Right lobe of liver (tissue), 6 donors: ENCODE measurements around the gene BCO1. TPM values are rescaled to one million over a fixed set of nuclear protein-coding genes. Genes with fewer than 3 reads are reported as not detected.

Experiments used
- ATAC-seq, 4 donors: fragments of 200-7000 bp; cut with Tn5 transposase; one replicate each; pipeline ENCODE4 v1.9.1; 2020; ENCODE audit warnings: mild to moderate bottlenecking in 4 of 4, moderate library complexity in 4 of 4
- DNase-seq, 3 donors: peaks; one replicate each; pipeline ENCODE4 v3.0.0-alpha.2; 2020
- H3K27ac ChIP-seq, 3 donors: fragments of 200-600 bp; one replicate each; pipeline ENCODE4 v1.8.0; 2022
- H3K27me3 ChIP-seq, 2 donors: fragments of 200-600 bp; one replicate each; pipeline ENCODE4 v1.8.0; 2022
- H3K36me3 ChIP-seq, 4 donors: fragments of 200-600 bp; sonication (generic) in 1 of 4; one replicate each; pipeline versions ENCODE4 v1.5.1 to v1.8.0; 2017 to 2022; ENCODE audit warnings: control low read depth in 1 of 4
- H3K4me1 ChIP-seq, 4 donors: fragments of 200-600 bp; sonication (generic) in 1 of 4; one replicate each; pipeline versions ENCODE4 v1.5.1 to v1.8.0; 2017 to 2022; ENCODE audit warnings: control low read depth in 1 of 4
- H3K4me3 ChIP-seq, 3 donors: fragments of 200-600 bp; one replicate each; pipeline ENCODE4 v1.8.0; 2022
- H3K9me3 ChIP-seq, 4 donors: fragments of 200-600 bp; sonication (generic) in 1 of 4; one replicate each; pipeline versions ENCODE4 v1.5.1 to v1.8.0; 2017 to 2022; ENCODE audit warnings: control low read depth in 1 of 4
- POLR2A ChIP-seq: fragments of 450-650 bp; IDR thresholded peaks from one replicate; pipeline ENCODE4 v1.6.1; 2017; ENCODE audit warnings: antibody characterized with exemption, mild to moderate bottlenecking
- WGBS: methylation state at CpG from one replicate; pipeline ENCODE4 v1.1.6; 2018; ENCODE audit warnings: low coverage, low lambda C conversion rate; ENCODE audit not compliant: insufficient coverage; ENCODE audit errors: missing lambda C conversion rate; 5-methylcytosine and 5-hydroxymethylcytosine counted together
- intact Hi-C, 2 donors: fragments of 100-400 bp; cut with DNase I; formaldehyde crosslinking; loops; one replicate each; pipeline versions ENCODE4 v1.11.2 to v1.14.1; 2022
- total RNA-seq, 6 experiments: library from RNA; depleted of rRNA in 2 of 6; stranded (reverse); fragments of >200 nt in 2 of 6; fragmentation: NEBNext Ultra II Directional in 3 of 6; extraction: Animal tissue kit (Norgen Biotek cat#: 25700) in 3 of 6; gene quantifications; one replicate each; pipeline versions ENCODE4 v1.1.0 to v1.2.4, GENCODE V29; 2016 to 2023
- TF ChIP-seq, protein P1 (sequence below), 4 donors: fragments of 200-600 bp in 3 of 4; fragments of 450-650 bp in 1 of 4; IDR thresholded peaks; one replicate each; pipeline versions ENCODE4 v1.5.1 to v1.8.0; 2016 to 2022; ENCODE audit warnings: antibody characterized with exemption in 4 of 4, mild to moderate bottlenecking in 2 of 4
- donor health status: DM: no; HTN: yes; CAD: no.
- donor health status: DM: no; HTN: no; CAD: no.
- donor health status: DM: no; HTN: no; CAD: no.
- donor health status: DM: no; HTN: yes; CAD: no.
- donor health status: DM: no; HTN: yes; CAD: no.

Gene BCO1
- total RNA-seq, 6 experiments from 2014 or later: 0.11 to 0.55 (median 0.31) TPM; not detected in 1

- no peak overlapping the region for H3K27ac ChIP-seq
- no peaks in the 10 kb centered on the region for H3K36me3 ChIP-seq
- no peak for TF ChIP-seq POLR2A
- TF ChIP-seq, protein P1, sequence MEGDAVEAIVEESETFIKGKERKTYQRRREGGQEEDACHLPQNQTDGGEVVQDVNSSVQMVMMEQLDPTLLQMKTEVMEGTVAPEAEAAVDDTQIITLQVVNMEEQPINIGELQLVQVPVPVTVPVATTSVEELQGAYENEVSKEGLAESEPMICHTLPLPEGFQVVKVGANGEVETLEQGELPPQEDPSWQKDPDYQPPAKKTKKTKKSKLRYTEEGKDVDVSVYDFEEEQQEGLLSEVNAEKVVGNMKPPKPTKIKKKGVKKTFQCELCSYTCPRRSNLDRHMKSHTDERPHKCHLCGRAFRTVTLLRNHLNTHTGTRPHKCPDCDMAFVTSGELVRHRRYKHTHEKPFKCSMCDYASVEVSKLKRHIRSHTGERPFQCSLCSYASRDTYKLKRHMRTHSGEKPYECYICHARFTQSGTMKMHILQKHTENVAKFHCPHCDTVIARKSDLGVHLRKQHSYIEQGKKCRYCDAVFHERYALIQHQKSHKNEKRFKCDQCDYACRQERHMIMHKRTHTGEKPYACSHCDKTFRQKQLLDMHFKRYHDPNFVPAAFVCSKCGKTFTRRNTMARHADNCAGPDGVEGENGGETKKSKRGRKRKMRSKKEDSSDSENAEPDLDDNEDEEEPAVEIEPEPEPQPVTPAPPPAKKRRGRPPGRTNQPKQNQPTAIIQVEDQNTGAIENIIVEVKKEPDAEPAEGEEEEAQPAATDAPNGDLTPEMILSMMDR (IDR thresholded peaks at IDR 0.05): no peak
Measured at GRCh38 chr16:81316176-81316496, 77.6 kb downstream of the BCO1 start.

DNA sequence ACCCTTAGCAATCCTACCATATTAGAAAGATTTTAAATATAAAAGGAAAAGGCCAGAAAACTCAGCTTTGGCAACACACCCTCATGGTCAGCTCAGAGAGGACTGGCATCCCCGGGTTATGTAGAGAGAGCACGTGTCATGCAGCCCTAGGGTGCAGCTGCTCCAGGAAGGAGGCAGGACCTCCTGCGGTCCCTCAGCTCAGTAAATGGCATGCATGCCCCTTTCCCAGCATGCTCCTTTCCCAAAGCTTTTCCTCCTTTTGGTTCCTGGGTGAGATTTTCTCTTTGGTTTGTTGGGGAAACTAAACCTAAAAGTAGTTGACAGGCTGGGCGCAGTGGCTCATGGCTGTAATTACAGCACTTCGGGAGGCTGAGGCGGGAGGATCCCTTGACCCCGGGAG, 80.2 kb downstream of the BCO1 start:
- Histone ChIP-seq H3K4me1 (peaks cover 0 to 12% (median 6%) of the 10 kb centered on the region in 4 donors), H3K4me3 (no peak overlapping the region), H3K27me3 (no peaks in the 10 kb centered on the region), H3K9me3 (no peaks in the 10 kb centered on the region), H3K36me3 (no peaks in the 10 kb centered on the region), H3K27ac (no peak overlapping the region)
- intact Hi-C loops: no loop called here
- no peak for TF ChIP-seq POLR2A
- TF ChIP-seq, protein P1 (IDR thresholded peaks at IDR 0.05): no peak
- ATAC-seq (no peak), DNase-seq (no peak)
- 96% methylated on average over 5 of the region's 7 CpGs for whole genome bisulfite sequencing

More at GRCh38 chr16:81316176-81316496, 77.6 kb downstream of the BCO1 start:
- DNase-seq (no peak), ATAC-seq (no peak)
- Histone ChIP-seq H3K4me3 (peak overlapping the region; percentile 77 to 93 (median 83)), H3K27me3 (no peaks in the 10 kb centered on the region), H3K9me3 (no peaks in the 10 kb centered on the region), H3K4me1 (peaks cover 0 to 14% (median 7%) of the 10 kb centered on the region in 4 donors)
- 52% methylated on average over 5 of the region's 5 CpGs for WGBS
- intact Hi-C loops: no loop called here

DNA sequence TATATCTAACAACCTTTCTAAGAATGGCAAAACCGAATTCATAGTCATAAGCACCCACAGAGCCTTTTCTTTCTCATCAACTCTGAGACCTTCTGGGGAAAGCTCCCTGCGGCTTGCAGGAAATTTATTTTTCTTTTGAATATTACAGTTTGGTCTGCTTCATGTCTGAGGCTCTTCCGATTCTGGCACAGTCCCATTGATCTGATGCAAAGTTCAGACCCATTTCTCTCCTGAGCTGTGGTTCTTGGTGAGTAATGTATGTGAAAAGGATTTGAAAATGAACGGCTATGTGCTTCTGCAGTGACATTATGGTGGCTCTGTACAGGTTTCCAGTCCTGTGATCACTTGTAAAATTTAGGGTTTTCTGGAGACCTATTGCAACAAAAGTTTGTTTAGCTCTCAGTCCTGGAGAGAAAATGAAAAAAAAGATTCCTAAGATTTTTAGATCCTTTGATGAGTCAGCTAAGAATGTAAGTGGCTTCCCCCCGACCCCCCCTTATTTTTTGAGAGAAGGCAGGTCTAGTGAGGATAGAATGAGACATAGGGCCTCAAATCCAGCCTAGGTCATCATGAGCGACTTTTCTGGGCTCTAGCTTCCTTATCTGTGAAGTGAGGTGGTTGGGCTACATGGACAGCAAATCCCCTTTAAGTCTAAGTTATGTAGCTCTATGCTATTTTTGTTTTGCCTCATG, 80.9 kb downstream of the BCO1 start:
- Histone ChIP-seq H3K27me3 (no peaks in the 10 kb centered on the region), H3K4me3 (no peak overlapping the region), H3K27ac (no peak overlapping the region), H3K9me3 (no peaks in the 10 kb centered on the region), H3K36me3 (no peaks in the 10 kb centered on the region), H3K4me1 (peaks cover 0 to 9% (median 4%) of the 10 kb centered on the region in 4 donors)
- intact Hi-C loops: no loop called here
- no peak for DNase-seq
- no peak for TF ChIP-seq POLR2A
- TF ChIP-seq, protein P1 (IDR thresholded peaks at IDR 0.05): no peak
- WGBS: 66% methylated on average over 6 of the region's 6 CpGs
- no peak for ATAC-seq

DNA sequence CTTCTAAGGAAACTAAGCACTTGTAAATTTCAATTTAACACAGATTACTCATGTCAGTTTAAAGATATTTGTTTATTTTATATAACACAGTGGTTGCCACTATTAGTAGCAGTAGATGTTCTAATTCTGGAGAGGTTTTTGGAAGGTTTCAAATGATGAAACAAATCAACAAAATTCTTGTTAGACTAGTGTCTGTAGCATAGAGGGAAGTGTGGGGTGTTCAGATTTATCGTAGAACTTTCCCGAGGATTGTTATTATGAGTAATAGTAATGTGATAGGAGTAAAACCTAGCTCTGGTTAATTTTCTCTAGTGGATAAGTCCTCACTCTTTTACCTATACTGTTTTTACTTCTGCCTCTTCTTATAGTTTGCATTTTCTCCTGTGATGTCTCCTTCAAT, 82.5 kb downstream of the BCO1 start:
- ATAC-seq (no peak), DNase-seq (no peak)
- intact Hi-C loops: no loop called here
- H3K9me3 ChIP-seq: no peaks in the 10 kb centered on the region
- no peak for TF ChIP-seq POLR2A
- TF ChIP-seq, protein P1 (IDR thresholded peaks at IDR 0.05): no peak
- WGBS: 100% methylated on average over 2 of the region's 2 CpGs
- no peak overlapping the region for H3K27ac ChIP-seq
- H3K4me3 ChIP-seq: no peak overlapping the region
- no peaks in the 10 kb centered on the region for H3K36me3 ChIP-seq
- H3K4me1 ChIP-seq: peaks cover 0 to 6% (median 3%) of the 10 kb centered on the region in 4 donors
- H3K27me3 ChIP-seq: no peaks in the 10 kb centered on the region
